H1 (cell line): ENCODE results near the gene SSBP3. TPM values are rescaled to one million over a fixed set of nuclear protein-coding genes. Genes with fewer than 3 reads are reported as not detected.

Source experiments
- CTCF ChIA-PET: fragments of 300-600 bp; sonication (Branson Sonifier 250); formaldehyde crosslinking; loops from one replicate; lab custom pipeline; 2021; ENCODE audit not compliant: partially characterized antibody; lab: Charles Lee
- POLR2A ChIA-PET: fragments of 300-600 bp; sonication (Branson Sonifier 250); formaldehyde crosslinking; loops from one replicate; lab custom pipeline; 2021; ENCODE audit warnings: inconsistent platforms; ENCODE audit not compliant: partially characterized antibody; lab: Charles Lee
- DNase-seq, 2 experiments: peaks; one replicate each; pipeline versions ENCODE4 v3.0.0 to v3.0.0-alpha.2; 2010 to 2022; ENCODE audit warnings: low spot score in 2 of 2, low read depth in 1 of 2, mixed read lengths in 1 of 2
- FAIRE-seq: peaks from 2 replicates; lab custom pipeline; 2011; peaks lifted over from hg19 to GRCh38; lab: Jason Lieb, UNC
- H2AFZ ChIP-seq: 2 replicates; pipeline ENCODE4 v1.8.1; 2012; ENCODE audit warnings: low read length, inconsistent platforms
- H2AK5ac ChIP-seq: 2 replicates; pipeline ENCODE4 v1.6.1; 2013; ENCODE audit warnings: low read depth, low read length
- H2BK120ac ChIP-seq: replicated peaks from 2 replicates; pipeline ENCODE3; 2013; ENCODE audit warnings: low read depth, low read length, inconsistent platforms
- H2BK12ac ChIP-seq: 2 replicates; pipeline ENCODE4 v1.6.1; 2013; ENCODE audit warnings: low read depth, low read length
- H2BK15ac ChIP-seq: 2 replicates; pipeline ENCODE4 v1.6.1; 2013; ENCODE audit warnings: low read length
- H2BK20ac ChIP-seq: 2 replicates; pipeline ENCODE4 v1.6.1; 2013; ENCODE audit warnings: low read length
- H2BK5ac ChIP-seq: 2 replicates; pipeline ENCODE4 v1.6.1; 2013; ENCODE audit warnings: low read depth, low read length
- H3K14ac ChIP-seq: 2 replicates; pipeline ENCODE4 v1.6.1; 2013; ENCODE audit warnings: inconsistent platforms; ENCODE audit not compliant: insufficient read length
- H3K18ac ChIP-seq: 2 replicates; pipeline ENCODE4 v1.6.1; 2013; ENCODE audit warnings: low read length; ENCODE audit errors: extremely low read depth
- H3K23ac ChIP-seq: 2 replicates; pipeline ENCODE4 v1.6.1; 2013; ENCODE audit warnings: inconsistent platforms; ENCODE audit not compliant: insufficient read length
- H3K23me2 ChIP-seq: 2 replicates; pipeline ENCODE4 v1.6.1; 2013; ENCODE audit warnings: low read depth, low read length
- H3K27ac ChIP-seq: 2 replicates; pipeline ENCODE4 v1.6.1; 2011; ENCODE audit warnings: low read depth, low read length, inconsistent platforms
- H3K27me3 ChIP-seq, 4 experiments: replicated peaks in 1 of 4; 1 replicate in 1 of 4; 2 replicates in 3 of 4; pipeline versions ENCODE4 v1.6.1 to v1.8.1; 2011 to 2013; ENCODE audit warnings: low read length in 3 of 4, mild to moderate bottlenecking in 3 of 4, inconsistent platforms in 2 of 4, mixed read lengths in 2 of 4, moderate library complexity in 1 of 4; ENCODE audit not compliant: control insufficient read depth in 3 of 4, insufficient read depth in 3 of 4; ENCODE audit errors: extremely low read depth in 1 of 4
- H3K36me3 ChIP-seq, 4 experiments: 2 replicates each; pipeline versions ENCODE4 v1.6.1 to v1.8.1; 2011 to 2013; ENCODE audit warnings: mild to moderate bottlenecking in 4 of 4, low read length in 3 of 4, moderate library complexity in 2 of 4, control low read depth in 1 of 4, inconsistent platforms in 1 of 4; ENCODE audit not compliant: insufficient read depth in 4 of 4, control insufficient read depth in 2 of 4
- H3K4ac ChIP-seq: replicated peaks from 2 replicates; pipeline ENCODE3; 2013; ENCODE audit warnings: low read length, low read depth, mixed read lengths, inconsistent platforms; ENCODE audit not compliant: insufficient read length
- H3K4me1 ChIP-seq, 4 experiments: replicated peaks in 1 of 4; 1 replicate in 1 of 4; 2 replicates in 3 of 4; pipeline versions ENCODE4 v1.6.1 to v1.8.1; 2011 to 2013; ENCODE audit warnings: low read length in 3 of 4, inconsistent platforms in 2 of 4, mixed read lengths in 1 of 4; ENCODE audit not compliant: insufficient read depth in 4 of 4, control insufficient read depth in 3 of 4
- H3K4me2 ChIP-seq, 2 experiments: 2 replicates each; pipeline versions ENCODE4 v1.6.1 to v1.8.1; 2011 to 2013; ENCODE audit warnings: low read depth in 2 of 2, low read length in 2 of 2, control low read depth in 1 of 2, inconsistent platforms in 1 of 2, mild to moderate bottlenecking in 1 of 2; ENCODE audit not compliant: insufficient read depth in 1 of 2
- H3K4me3 ChIP-seq, 4 experiments: fragments of 200-600, 300-600 bp in 1 of 4; sonication (generic), shearing (Covaris generic), sonication (Bioruptor Twin) in 1 of 4; 2 replicates each; pipeline versions ENCODE4 v1.5.1 to v1.8.1; 2011 to 2016; ENCODE audit warnings: low read length in 4 of 4, low read depth in 3 of 4, control low read depth in 2 of 4, inconsistent platforms in 2 of 4, mild to moderate bottlenecking in 2 of 4, mixed read lengths in 1 of 4, moderate library complexity in 1 of 4; ENCODE audit not compliant: insufficient read depth in 2 of 4; ENCODE audit errors: extremely low read depth in 1 of 4
- H3K56ac ChIP-seq: replicated peaks from 2 replicates; pipeline ENCODE3; 2013; ENCODE audit warnings: low read depth, mild to moderate bottlenecking, mixed read lengths, low read length, inconsistent platforms; ENCODE audit not compliant: insufficient read length
- H3K79me1 ChIP-seq: 2 replicates; pipeline ENCODE4 v1.6.1; 2013; ENCODE audit warnings: low read depth, low read length, control low read depth
- H3K79me2 ChIP-seq, 2 experiments: 2 replicates each; pipeline versions ENCODE4 v1.6.1 to v1.8.1; 2012 to 2013; ENCODE audit warnings: low read length in 2 of 2, mild to moderate bottlenecking in 2 of 2, inconsistent platforms in 1 of 2; ENCODE audit not compliant: insufficient read depth in 2 of 2, control insufficient read depth in 1 of 2
- H3K9ac ChIP-seq, 4 experiments: replicated peaks in 1 of 4; 1 replicate in 1 of 4; 2 replicates in 3 of 4; pipeline versions ENCODE4 v1.6.1 to v1.8.1; 2011 to 2013; ENCODE audit warnings: low read depth in 3 of 4, low read length in 3 of 4, control low read depth in 2 of 4, mild to moderate bottlenecking in 2 of 4, moderate library complexity in 2 of 4, inconsistent platforms in 1 of 4; ENCODE audit errors: extremely low read depth in 1 of 4
- H3K9me3 ChIP-seq, 2 experiments: 2 replicates each; pipeline versions ENCODE4 v1.6.1 to v1.8.1; 2012 to 2013; ENCODE audit warnings: mild to moderate bottlenecking in 2 of 2, moderate library complexity in 2 of 2, control low read depth in 1 of 2, inconsistent platforms in 1 of 2, low read depth in 1 of 2, low read length in 1 of 2, mixed read lengths in 1 of 2; ENCODE audit not compliant: insufficient read depth in 2 of 2
- H4K20me1 ChIP-seq, 2 experiments: replicated peaks in 1 of 2; 2 replicates each; pipeline versions ENCODE3 to v1.8.1; 2011 to 2013; ENCODE audit warnings: inconsistent platforms in 2 of 2, low read length in 2 of 2, mild to moderate bottlenecking in 1 of 2; ENCODE audit not compliant: insufficient read depth in 2 of 2, control insufficient read depth in 1 of 2
- H4K5ac ChIP-seq: 2 replicates; pipeline ENCODE4 v1.6.1; 2013; ENCODE audit warnings: low read length, low read depth, mixed read lengths, inconsistent platforms; ENCODE audit not compliant: insufficient read length
- H4K8ac ChIP-seq: 2 replicates; pipeline ENCODE4 v1.8.0; 2013; ENCODE audit warnings: mild to moderate bottlenecking, moderate library complexity, low read length, inconsistent platforms; ENCODE audit not compliant: insufficient read depth; ENCODE audit errors: extremely low read depth
- H4K91ac ChIP-seq: replicated peaks from 2 replicates; pipeline ENCODE3; 2013; ENCODE audit warnings: low read length, mixed read lengths, inconsistent platforms; ENCODE audit not compliant: insufficient read length
- POLR2A ChIP-seq, 2 experiments: IDR thresholded peaks; 1 replicate in 1 of 2; 2 replicates in 1 of 2; pipeline ENCODE4 v1.6.1; 2011; ENCODE audit warnings: low read depth in 2 of 2, low read length in 2 of 2, mild to moderate bottlenecking in 2 of 2; ENCODE audit errors: control extremely low read depth in 1 of 2
- SP1 ChIP-seq: IDR thresholded peaks from 2 replicates; pipeline ENCODE4 v1.6.1; 2011; ENCODE audit warnings: low read depth, low read length
- WGBS, 2 experiments: shearing (Covaris generic) in 1 of 2; methylation state at CpG; one replicate each; pipeline versions ENCODE4 v1.1.6 to v1.1.7; 2013 to 2015; ENCODE audit warnings: low lambda C conversion rate in 2 of 2, mixed read lengths in 2 of 2, inconsistent platforms in 1 of 2, low coverage in 1 of 2, missing lambda C conversion rate in 1 of 2; ENCODE audit not compliant: insufficient replicate concordance in 2 of 2, insufficient coverage in 1 of 2, insufficient read length in 1 of 2; ENCODE audit errors: extremely low coverage in 1 of 2, missing lambda C conversion rate in 1 of 2; 5-methylcytosine and 5-hydroxymethylcytosine counted together
- polyA plus RNA-seq, 7 experiments: library from polyadenylated mRNA; depleted of rRNA in 3 of 7; stranded (reverse) in 5 of 7; unstranded in 2 of 7; fragments of >200 nt in 5 of 7; fragments of 200-250 nt in 2 of 7; gene quantifications; 1 replicate in 5 of 7; 2 replicates in 1 of 7; 4 replicates in 1 of 7; pipeline versions ENCODE4 v1.2.1 to v1.2.3, GENCODE V29; 2011 to 2013; ENCODE audit warnings: missing spikeins in 2 of 7, mixed read lengths in 2 of 7
- total RNA-seq: library from RNA; stranded (reverse); fragmentation: NEBNext Ultra II Directional; extraction: Animal tissue kit (Norgen Biotek cat#: 25700); gene quantifications from 2 replicates; pipeline ENCODE4 v1.2.1, GENCODE V29; 2021

Gene SSBP3
- total and polyA plus RNA-seq, 2 of the 8 experiments (the other 6 are each of a cell fraction or from before 2014, with no cell fraction given), result 99.7 to 133 TPM

GRCh38 chr1:54222711-54223110 lies 183.5 kb downstream of the SSBP3 start:
- Histone ChIP-seq H2BK15ac (no peak overlapping the region), H3K27ac (no peak overlapping the region), H3K4me3 (no peak overlapping the region), H3K9me3 (no peaks in the 10 kb centered on the region), H2AK5ac (no peak overlapping the region), H3K27me3 (no peaks in the 10 kb centered on the region), H3K56ac (no peak overlapping the region), H4K20me1 (peaks cover 3 to 12% of the 10 kb centered on the region in 2 experiments), H2BK12ac (no peak overlapping the region), H3K36me3 (peaks cover 4 to 17% (median 6%) of the 10 kb centered on the region in 4 experiments; a peak in 5 of 8 replicates), H3K4me1 (peaks cover 0 to 5% (median 2%) of the 10 kb centered on the region in 4 experiments; a peak in 4 of 7 replicates), H3K4ac (no peak overlapping the region), H4K5ac (no peak overlapping the region), H3K79me2 (no peaks in the 10 kb centered on the region), H3K79me1 (peaks cover 3% of the 10 kb centered on the region; the same call in 1 of the 2 replicates), H2AFZ (no peak overlapping the region), H3K4me2 (no peak overlapping the region), H2BK120ac (no peak overlapping the region), H4K8ac (no peak overlapping the region), H3K14ac (no peak overlapping the region), H3K9ac (no peak overlapping the region), H2BK5ac (no peak overlapping the region), H3K23me2 (no peaks in the 10 kb centered on the region), H3K18ac (no peak overlapping the region), H2BK20ac (no peak overlapping the region), H3K23ac (no peak overlapping the region), H4K91ac (no peak overlapping the region)
- ChIA-PET CTCF (interaction anchor here (0.6 to 1.6 kb wide), 6 partner anchors 16 to 266 kb away, joined by 3 to 5 read pairs (median 4); no protein-coding TSS in a partner anchor), POLR2A (interaction anchor here (0.8 to 7.1 kb wide), 8 partner anchors 7 to 183 kb away, joined by 3 to 50 read pairs (median 3); partner anchors contain the start of genes CYB5RL, MRPL37 and SSBP3)
- DNase-seq (no peak), FAIRE-seq (no peak)
- 90% methylated on average over 6 of the region's 6 CpGs; no CpG with 5 or more reads in 1 of the 2 experiments for WGBS, 2 experiments
- TF ChIP-seq POLR2A (IDR thresholded peaks at IDR 0.05; ENCODE audit: control extremely low read depth in 1 of 2, low read depth in 2 of 2, low read length in 2 of 2) (peak in 1 of 2 experiments; percentile 4; a peak in 2 of 3 replicates), SP1 (no peak)
